SK-N-SH treated with all-trans-retinoic acid at 6 μM for 48 hours (cell line): Measurements from ENCODE around the gene AFG3L2.
"Not testable (repeated sequence)": the region's sequence is repeated elsewhere in the genome, so short reads cannot be mapped to it uniquely, and the experiment has no call there.

Experiments used
- ATAC-seq: fragments of 200-7000 bp; cut with Tn5 transposase; 3 replicates; pipeline ENCODE4 v1.9.1; 2020; ENCODE audit warnings: mild to moderate bottlenecking, moderate library complexity
- ARNTL ChIP-seq: fragments of 450-650 bp; formaldehyde crosslinking; IDR thresholded peaks from 2 replicates; pipeline ENCODE4 v1.5.0; 2020; ENCODE audit warnings: low read depth, mild to moderate bottlenecking, moderate library complexity, borderline replicate concordance
- BACH2 ChIP-seq: fragments of 250-450 bp; sonication (Bioruptor Pico); IDR thresholded peaks from 2 replicates; pipeline ENCODE4 v1.9.0; 2021; ENCODE audit warnings: mild to moderate bottlenecking, borderline replicate concordance
- CSDC2 ChIP-seq: fragments of 250-450 bp; sonication (Bioruptor Pico); IDR thresholded peaks from 2 replicates; pipeline ENCODE4 v1.5.0; 2020; ENCODE audit warnings: mild to moderate bottlenecking, moderate library complexity
- CSRNP3 ChIP-seq: fragments of 250-450 bp; sonication (Bioruptor Pico); IDR thresholded peaks from 2 replicates; pipeline ENCODE4 v1.5.1; 2021; ENCODE audit warnings: mild to moderate bottlenecking, moderate library complexity
- ESRRG ChIP-seq: fragments of 250-450 bp; sonication (Bioruptor Pico); IDR thresholded peaks from 2 replicates; pipeline ENCODE4 v1.6.1; 2021; ENCODE audit warnings: mild to moderate bottlenecking
- GLIS3 ChIP-seq: fragments of 250-450 bp; sonication (Bioruptor Pico); IDR thresholded peaks from 2 replicates; pipeline ENCODE4 v1.5.0; 2020; ENCODE audit warnings: mild to moderate bottlenecking, moderate library complexity
- ISL1 ChIP-seq: fragments of 250-450 bp; sonication (Bioruptor Pico); IDR thresholded peaks from 2 replicates; pipeline ENCODE4 v2.1.2; 2022; ENCODE audit warnings: mild to moderate bottlenecking, moderate library complexity
- OSR1 ChIP-seq: fragments of 250-450 bp; sonication (Bioruptor Pico); IDR thresholded peaks from 2 replicates; pipeline ENCODE4 v1.8.0; 2022; ENCODE audit warnings: moderate library complexity, mild to moderate bottlenecking, inconsistent platforms
- PATZ1 ChIP-seq: fragments of 250-450 bp; sonication (Bioruptor Pico); IDR thresholded peaks from 2 replicates; pipeline ENCODE4 v1.8.0; 2020; ENCODE audit warnings: mild to moderate bottlenecking, moderate library complexity, borderline replicate concordance
- POU6F1 ChIP-seq: fragments of 250-450 bp; sonication (Bioruptor Pico); IDR thresholded peaks from 2 replicates; pipeline ENCODE4 v1.8.0; 2021; ENCODE audit warnings: low read depth, mild to moderate bottlenecking, moderate library complexity, borderline replicate concordance
- PPARA ChIP-seq: fragments of 250-450 bp; sonication (Bioruptor Pico); IDR thresholded peaks from 2 replicates; pipeline ENCODE4 v1.5.0; 2020; ENCODE audit warnings: mild to moderate bottlenecking, borderline replicate concordance
- RARB ChIP-seq: fragments of 250-450 bp; sonication (Bioruptor Pico); IDR thresholded peaks from 2 replicates; pipeline ENCODE4 v1.8.0; 2021; ENCODE audit warnings: mild to moderate bottlenecking, moderate library complexity
- SNAI2 ChIP-seq: fragments of 250-450 bp; sonication (Bioruptor Pico); IDR thresholded peaks from 2 replicates; pipeline ENCODE4 v1.5.0; 2020; ENCODE audit warnings: mild to moderate bottlenecking, moderate library complexity
- TCF4 ChIP-seq: fragments of 250-450 bp; sonication (Bioruptor Pico); IDR thresholded peaks from 2 replicates; pipeline ENCODE4 v1.8.0; 2021; ENCODE audit warnings: mild to moderate bottlenecking, moderate library complexity, borderline replicate concordance
- TOX ChIP-seq: fragments of 250-450 bp; sonication (Bioruptor Pico); IDR thresholded peaks from 2 replicates; pipeline ENCODE4 v1.8.0; 2021; ENCODE audit warnings: mild to moderate bottlenecking, moderate library complexity, borderline replicate concordance
- ZC3H10 ChIP-seq: fragments of 250-450 bp; sonication (Bioruptor Pico); IDR thresholded peaks from 2 replicates; pipeline ENCODE4 v1.5.1; 2021; ENCODE audit warnings: mild to moderate bottlenecking, moderate library complexity
- ZFP3 ChIP-seq: fragments of 250-450 bp; sonication (Bioruptor Pico); IDR thresholded peaks from 2 replicates; pipeline ENCODE4 v1.5.0; 2020; ENCODE audit warnings: mild to moderate bottlenecking, moderate library complexity
- ZNF565 ChIP-seq: fragments of 450-650 bp; formaldehyde crosslinking; conservative IDR thresholded peaks from 2 replicates; pipeline ENCODE4 v1.5.0; 2020; ENCODE audit warnings: low read depth, mild to moderate bottlenecking, moderate library complexity
- ZNF70 ChIP-seq: fragments of 450-650 bp; formaldehyde crosslinking; IDR thresholded peaks from 2 replicates; pipeline ENCODE4 v1.5.0; 2020; ENCODE audit warnings: mild to moderate bottlenecking, moderate library complexity
- ZNF8 ChIP-seq: fragments of 450-650 bp; formaldehyde crosslinking; IDR thresholded peaks from 2 replicates; pipeline ENCODE4 v1.5.0; 2020; ENCODE audit warnings: mild to moderate bottlenecking, moderate library complexity
- TF ChIP-seq, protein P1 (sequence below): fragments of 250-450 bp; sonication (Bioruptor Pico); IDR thresholded peaks from 2 replicates; pipeline ENCODE4 v1.5.0; 2020; ENCODE audit warnings: mild to moderate bottlenecking, moderate library complexity
- TF ChIP-seq, protein P2 (sequence below): fragments of 250-450 bp; sonication (Bioruptor Pico); IDR thresholded peaks from 2 replicates; pipeline ENCODE4 v1.5.1; 2020; ENCODE audit warnings: low read depth, mild to moderate bottlenecking, moderate library complexity

Gene AFG3L2

GRCh38 chr18:12410747-12411146 is 33.7 kb upstream of the AFG3L2 start:
- not testable (repeated sequence) for ATAC-seq

DNA sequence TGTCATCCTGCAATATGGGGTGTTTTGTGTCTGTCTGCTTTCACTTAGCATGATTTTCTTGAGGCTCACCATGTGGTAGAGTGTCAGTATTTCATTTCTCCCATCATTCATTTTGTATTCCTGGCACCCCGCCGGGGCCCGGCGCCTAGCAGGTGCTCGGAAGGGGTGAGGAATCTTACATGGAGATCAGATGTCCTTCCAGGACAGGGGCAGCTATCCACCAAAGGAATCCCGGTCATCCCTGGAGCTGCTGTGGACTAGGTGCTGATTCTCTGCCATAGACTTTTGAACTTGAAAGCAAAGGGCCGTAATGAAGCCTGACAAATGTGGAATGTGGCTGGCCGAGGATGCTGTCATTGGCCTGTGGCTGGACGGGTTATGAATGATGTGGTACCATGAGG is 33.1 kb upstream of the AFG3L2 start:
- no peak for ATAC-seq
- no peak for TF ChIP-seq ZNF565 (CRISPR knock-in tag)
- TF ChIP-seq ISL1 (CRISPR knock-in tag): no peak
- no peak for TF ChIP-seq TOX (CRISPR knock-in tag)
- TF ChIP-seq POU6F1 (CRISPR knock-in tag): no peak
- no peak for TF ChIP-seq SNAI2 (CRISPR knock-in tag)
- TF ChIP-seq TCF4 (CRISPR knock-in tag): no peak
- TF ChIP-seq BACH2 (CRISPR knock-in tag): no peak
- no peak for TF ChIP-seq GLIS3 (CRISPR knock-in tag)
- TF ChIP-seq ZC3H10: no peak
- TF ChIP-seq CSDC2 (CRISPR knock-in tag): no peak
- no peak for TF ChIP-seq ZNF70 (CRISPR knock-in tag)
- no peak for TF ChIP-seq PPARA (CRISPR knock-in tag)
- no peak for TF ChIP-seq ZNF8 (CRISPR knock-in tag)
- no peak for TF ChIP-seq ESRRG (CRISPR knock-in tag)
- no peak for TF ChIP-seq ZFP3 (CRISPR knock-in tag)
- TF ChIP-seq CSRNP3 (CRISPR knock-in tag): no peak
- TF ChIP-seq, protein P1, sequence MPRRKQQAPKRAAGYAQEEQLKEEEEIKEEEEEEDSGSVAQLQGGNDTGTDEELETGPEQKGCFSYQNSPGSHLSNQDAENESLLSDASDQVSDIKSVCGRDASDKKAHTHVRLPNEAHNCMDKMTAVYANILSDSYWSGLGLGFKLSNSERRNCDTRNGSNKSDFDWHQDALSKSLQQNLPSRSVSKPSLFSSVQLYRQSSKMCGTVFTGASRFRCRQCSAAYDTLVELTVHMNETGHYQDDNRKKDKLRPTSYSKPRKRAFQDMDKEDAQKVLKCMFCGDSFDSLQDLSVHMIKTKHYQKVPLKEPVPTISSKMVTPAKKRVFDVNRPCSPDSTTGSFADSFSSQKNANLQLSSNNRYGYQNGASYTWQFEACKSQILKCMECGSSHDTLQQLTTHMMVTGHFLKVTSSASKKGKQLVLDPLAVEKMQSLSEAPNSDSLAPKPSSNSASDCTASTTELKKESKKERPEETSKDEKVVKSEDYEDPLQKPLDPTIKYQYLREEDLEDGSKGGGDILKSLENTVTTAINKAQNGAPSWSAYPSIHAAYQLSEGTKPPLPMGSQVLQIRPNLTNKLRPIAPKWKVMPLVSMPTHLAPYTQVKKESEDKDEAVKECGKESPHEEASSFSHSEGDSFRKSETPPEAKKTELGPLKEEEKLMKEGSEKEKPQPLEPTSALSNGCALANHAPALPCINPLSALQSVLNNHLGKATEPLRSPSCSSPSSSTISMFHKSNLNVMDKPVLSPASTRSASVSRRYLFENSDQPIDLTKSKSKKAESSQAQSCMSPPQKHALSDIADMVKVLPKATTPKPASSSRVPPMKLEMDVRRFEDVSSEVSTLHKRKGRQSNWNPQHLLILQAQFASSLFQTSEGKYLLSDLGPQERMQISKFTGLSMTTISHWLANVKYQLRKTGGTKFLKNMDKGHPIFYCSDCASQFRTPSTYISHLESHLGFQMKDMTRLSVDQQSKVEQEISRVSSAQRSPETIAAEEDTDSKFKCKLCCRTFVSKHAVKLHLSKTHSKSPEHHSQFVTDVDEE: no peak
- TF ChIP-seq, all 23 proteins: peak for 0

DNA sequence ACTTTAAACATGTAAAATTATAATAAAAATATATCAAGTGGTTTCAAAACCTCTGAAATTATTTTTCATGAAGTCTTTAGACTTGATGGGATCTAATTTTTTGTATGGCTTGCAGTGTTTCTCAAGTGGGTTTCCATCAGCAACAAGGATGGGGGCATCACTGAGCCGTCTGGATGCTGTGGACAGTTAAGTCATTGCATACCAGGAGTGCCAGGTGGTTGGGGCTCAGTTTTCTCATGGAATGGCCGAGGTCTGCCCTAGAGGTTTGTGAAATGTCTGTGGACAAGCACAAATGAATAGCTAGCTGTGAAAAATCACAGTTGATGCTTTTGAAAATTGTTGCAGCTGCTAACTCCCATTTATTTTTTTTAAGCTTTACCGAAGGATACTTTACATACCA is 32.4 kb upstream of the AFG3L2 start:
- TF ChIP-seq ZC3H10 (no peak), OSR1 (CRISPR knock-in tag) (no peak), ZNF8 (CRISPR knock-in tag) (no peak), CSRNP3 (CRISPR knock-in tag) (no peak), RARB (no peak), ARNTL (CRISPR knock-in tag) (no peak), POU6F1 (CRISPR knock-in tag) (no peak), PPARA (CRISPR knock-in tag) (no peak), GLIS3 (CRISPR knock-in tag) (no peak), PATZ1 (no peak), ZFP3 (CRISPR knock-in tag) (no peak), ISL1 (CRISPR knock-in tag) (no peak), TOX (CRISPR knock-in tag) (no peak), ESRRG (CRISPR knock-in tag) (no peak), BACH2 (CRISPR knock-in tag) (no peak)
- TF ChIP-seq, protein P1: no peak
- TF ChIP-seq, protein P2, sequence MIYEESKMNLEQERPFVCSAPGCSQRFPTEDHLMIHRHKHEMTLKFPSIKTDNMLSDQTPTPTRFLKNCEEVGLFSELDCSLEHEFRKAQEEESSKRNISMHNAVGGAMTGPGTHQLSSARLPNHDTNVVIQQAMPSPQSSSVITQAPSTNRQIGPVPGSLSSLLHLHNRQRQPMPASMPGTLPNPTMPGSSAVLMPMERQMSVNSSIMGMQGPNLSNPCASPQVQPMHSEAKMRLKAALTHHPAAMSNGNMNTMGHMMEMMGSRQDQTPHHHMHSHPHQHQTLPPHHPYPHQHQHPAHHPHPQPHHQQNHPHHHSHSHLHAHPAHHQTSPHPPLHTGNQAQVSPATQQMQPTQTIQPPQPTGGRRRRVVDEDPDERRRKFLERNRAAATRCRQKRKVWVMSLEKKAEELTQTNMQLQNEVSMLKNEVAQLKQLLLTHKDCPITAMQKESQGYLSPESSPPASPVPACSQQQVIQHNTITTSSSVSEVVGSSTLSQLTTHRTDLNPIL: no peak

More for the DNA sequence above, 32.4 kb upstream of the AFG3L2 start:
- no peak for ATAC-seq
